NOMO-1 treated with dmso at 0.1 percent for 144 hours (cell line): ENCODE measurements around the gene ZNF439.
"Not testable (repeated sequence)": the region's sequence is repeated elsewhere in the genome, so short reads cannot be mapped to it uniquely, and the experiment has no call there.

ENCODE experiments used
- DNase-seq: peaks from one replicate; lab custom pipeline; 2025; ENCODE audit not compliant: unreplicated experiment; lab: John Stamatoyannopoulos, UW

ZNF439 gene

DNA sequence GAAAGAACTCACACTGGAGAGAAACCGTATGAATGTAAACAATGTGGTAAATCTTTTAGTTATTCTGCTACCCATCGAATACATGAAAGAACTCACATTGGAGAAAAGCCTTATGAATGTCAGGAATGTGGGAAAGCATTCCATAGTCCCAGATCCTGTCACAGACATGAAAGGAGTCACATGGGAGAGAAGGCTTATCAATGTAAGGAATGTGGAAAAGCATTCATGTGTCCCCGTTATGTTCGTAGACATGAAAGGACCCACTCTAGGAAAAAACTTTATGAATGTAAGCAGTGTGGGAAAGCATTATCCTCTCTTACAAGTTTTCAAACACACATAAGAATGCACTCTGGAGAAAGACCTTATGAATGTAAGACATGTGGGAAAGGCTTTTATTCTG, 19.2 kb downstream of the ZNF439 start:
- DNase-seq = not testable (repeated sequence)

DNA sequence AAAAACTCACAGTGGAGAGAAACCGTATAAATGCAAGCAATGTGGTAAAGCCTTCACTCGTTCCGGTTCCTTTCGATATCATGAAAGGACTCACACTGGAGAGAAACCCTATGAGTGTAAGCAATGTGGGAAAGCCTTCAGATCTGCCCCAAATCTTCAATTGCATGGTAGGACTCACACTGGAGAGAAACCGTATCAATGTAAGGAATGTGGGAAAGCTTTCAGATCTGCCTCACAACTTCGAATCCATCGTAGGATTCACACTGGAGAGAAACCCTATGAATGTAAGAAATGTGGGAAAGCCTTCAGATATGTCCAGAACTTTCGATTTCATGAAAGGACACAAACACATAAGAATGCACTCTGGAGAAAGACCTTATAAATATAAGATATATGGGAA, 19.7 kb downstream of the ZNF439 start:
- no peak for DNase-seq

DNA sequence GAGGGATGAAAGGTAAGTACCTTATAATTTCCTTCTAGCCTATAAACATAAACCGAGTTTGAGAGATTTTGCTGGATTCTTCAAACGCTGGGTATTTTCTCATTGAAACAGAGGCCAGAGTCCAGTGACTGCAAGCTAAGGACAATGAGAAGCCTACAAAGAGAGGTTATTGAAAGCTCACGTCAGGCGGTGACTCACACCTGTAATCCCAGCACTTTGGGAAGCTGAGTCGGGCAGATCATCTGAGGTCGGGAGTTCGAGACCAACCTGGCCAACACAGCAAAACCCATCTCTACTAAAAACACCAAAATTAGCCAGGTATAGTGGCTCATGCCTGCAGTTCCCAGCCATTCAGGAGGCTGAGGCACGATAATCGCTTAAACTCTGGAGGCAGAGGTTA, 24.1 kb downstream of the ZNF439 start:
- no peak for DNase-seq

DNA sequence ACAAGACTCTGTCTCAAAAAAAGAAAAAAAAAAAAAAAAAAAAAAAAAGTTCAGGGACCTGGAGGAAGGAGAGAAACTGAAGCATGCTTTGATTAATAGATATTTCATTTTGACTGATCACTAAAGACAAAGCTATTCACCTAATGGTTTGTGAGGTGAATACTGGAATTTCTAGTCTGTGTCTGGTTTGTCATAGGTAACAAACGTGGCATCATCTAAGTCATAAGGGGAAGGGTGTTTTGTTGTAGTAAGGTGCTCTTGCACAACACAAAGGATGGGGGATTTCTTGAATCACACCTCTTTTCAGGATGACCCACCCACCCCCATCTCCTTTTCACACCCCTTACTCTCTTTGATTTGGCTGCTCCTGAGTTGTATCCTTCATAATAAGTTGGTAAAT, 25.2 kb downstream of the ZNF439 start:
- DNase-seq = no peak

DNA sequence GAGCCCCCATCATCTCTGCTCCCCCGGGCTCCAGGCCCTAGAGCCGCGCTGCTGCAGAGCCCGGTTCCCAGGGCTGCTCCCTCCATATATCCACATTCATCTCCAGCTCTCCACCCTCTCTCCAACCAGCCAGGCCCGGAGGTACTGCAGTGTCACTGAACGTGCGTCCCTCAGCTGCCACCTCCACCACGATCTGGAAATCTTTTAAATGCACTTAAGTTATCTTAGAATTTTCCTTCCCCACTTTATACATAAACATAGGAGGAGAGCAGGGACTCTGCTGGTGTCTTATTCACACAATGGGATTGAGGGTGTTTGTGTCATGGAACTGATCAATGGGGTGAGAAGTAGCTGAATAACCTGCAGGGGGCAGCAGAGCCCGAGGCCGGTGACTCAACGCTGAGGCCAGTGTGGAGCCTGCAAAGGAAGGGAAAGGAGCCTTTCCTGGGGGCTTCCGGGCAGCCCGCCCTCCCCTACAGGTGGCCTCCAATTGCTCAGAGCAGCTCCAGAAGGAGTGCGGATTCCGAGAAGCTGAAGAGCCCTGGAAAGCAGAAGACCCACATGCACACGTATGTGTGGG, 31.3 kb downstream of the ZNF439 start:
- DNase-seq = not testable (repeated sequence)

DNA sequence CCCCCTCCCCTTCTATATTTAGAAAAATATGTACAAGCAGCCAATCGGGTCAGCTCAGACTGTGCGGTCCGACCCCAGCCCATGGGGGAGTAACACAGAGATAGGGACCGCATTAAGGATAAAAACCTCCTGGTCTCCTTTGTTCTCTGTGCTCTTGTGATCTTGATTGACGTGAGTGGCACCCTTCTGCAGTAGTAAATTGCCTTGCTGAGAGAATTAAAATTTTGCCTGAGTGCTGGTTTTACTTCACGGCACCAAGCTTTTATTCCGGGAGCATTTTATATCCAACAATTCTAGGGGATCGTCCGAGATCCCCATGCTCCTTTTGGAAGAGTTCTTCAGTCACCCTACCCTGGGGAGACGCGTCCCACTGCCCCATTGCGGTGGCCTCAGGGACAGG, 32.1 kb downstream of the ZNF439 start:
- no peak for DNase-seq

DNA sequence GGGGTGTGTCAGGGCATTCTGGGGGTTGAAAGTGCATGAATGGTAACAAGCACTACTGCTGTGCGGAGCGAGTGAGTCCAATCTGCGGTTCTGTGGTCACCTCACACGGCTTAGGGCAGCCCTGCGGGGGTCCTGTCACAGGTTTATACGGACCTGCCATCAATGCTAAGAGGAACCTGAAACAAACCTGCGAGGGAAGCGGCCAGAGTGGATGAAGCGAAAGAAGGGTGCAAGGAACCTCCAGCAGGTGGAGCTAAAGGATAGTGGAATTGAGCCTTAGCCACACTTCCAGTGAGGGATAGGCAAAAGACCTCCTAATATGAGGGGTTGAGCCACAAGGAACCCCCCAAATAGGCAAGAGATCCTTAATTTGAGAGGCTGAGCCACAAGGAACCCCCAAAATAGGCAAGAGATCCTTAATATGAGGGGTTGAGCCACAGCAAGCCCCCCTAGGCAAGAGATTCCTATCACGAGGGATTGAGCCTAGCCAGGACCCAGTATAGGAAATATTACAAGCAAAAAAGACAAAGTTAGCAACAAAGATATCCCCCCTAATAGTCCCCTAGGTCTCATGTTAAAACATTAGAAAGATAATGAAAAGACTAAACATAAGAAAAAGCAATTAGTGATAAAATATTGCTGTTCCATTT, 32.8 kb downstream of the ZNF439 start:
- peak; percentile 62 for DNase-seq

DNA sequence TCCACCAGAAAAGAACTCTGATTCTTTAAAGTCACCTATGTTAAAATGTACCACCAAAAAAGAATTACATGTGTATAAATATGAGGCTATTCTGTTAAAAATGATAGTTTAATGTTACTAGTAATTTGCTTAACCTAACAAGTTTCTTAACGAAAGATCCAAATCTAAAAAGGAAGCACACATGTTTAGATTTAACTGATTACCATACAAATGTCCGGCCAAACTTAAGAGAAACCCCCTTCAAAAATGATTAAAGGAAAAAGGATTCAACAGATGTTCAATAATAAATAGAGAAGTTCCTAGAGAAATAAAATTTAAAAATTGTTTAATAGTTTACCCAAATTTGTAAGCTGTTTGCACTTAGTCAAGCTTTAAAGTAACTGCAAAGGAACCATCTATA, 34.1 kb downstream of the ZNF439 start:
- no peak for DNase-seq

DNA sequence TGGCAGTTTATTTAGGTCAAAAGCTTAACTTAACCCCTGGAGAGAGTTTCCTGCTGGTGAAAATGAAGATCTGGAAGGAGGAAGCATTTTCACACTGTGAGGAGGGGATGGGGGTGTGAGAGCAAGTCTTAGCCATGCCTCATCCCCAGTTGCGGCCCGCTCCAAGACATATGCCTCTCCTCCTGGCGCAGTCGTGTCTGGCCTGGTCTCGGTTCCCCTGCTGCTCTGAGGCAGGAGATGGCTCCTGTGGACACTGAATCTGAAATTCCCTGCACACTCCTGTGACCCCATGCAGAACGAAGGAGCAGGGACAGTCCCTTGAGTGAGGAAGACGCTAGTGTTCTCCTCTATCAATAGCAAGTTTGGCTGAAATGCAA, 38.7 kb downstream of the ZNF439 start:
- no peak for DNase-seq

DNA sequence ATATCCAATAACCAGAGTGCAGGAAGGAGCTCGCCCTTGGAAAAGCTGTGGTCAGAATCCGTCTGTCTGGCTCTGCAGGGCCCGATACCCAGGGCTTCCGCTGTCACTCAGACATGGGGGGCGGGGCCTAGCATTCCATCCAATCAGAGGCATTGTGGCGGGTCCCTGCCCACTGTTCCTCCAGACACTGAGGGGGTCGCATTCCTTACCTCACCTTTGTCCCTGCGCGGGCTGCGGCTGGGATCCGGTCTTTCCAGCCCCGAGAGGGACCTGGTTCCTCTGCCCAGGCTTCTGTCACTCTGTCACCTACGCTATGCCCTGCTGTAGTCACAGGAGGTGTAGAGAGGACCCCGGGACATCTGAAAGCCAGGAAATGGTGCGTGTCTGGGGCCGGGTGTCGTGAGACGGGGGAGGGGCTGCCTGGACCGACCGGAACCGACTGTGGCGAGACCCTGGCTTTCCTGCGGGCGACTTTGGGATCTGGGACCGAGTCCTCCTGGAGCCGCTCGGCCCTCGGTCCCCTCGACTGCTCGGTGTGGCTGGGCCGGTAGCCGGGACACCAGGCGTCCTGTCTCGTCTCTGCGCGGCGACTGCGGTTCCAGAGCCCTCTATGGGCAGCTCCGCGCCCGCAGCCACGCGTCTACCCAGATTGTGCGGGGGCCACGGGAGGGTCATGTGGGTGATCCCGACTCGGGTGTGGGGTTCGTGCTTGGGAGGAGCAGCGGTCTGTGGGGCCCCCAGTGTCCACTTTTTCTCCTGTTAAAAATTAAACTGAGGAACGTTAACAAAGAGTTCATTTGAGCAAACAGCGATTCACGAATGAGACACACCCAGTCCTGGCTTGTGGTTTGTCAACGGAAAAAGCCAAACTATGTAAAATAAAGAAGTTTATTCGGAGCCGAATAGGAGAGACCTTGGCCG, 39.3 kb downstream of the ZNF439 start, which contains the start of gene ZNF69:
ZNF69 (plus strand) TSS at position 172 of the 921 bp plus-strand sequence; CDS start at position 314, 142 bp downstream.
- peak; percentile 74 for DNase-seq

DNA sequence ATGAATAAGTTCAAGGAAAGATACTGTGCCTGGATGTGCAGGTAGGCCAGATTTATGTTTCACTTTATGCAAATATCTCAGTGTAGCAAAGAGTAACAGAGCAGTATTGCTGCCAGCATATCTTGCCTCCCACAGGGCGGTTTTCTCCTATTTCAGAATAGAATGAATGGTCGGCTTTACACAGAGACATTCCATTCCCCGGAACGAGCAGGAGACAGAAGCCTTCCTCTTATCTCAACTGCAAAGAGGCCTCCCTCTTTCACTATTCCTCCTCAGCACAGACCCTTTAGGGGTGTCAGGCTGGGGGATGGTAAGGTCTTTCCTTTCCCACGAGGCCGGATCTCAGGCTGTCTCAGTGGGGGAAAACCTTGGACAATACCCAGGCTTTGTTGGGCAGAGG, 41.4 kb downstream of the ZNF439 start:
- DNase-seq = not testable (repeated sequence)

DNA sequence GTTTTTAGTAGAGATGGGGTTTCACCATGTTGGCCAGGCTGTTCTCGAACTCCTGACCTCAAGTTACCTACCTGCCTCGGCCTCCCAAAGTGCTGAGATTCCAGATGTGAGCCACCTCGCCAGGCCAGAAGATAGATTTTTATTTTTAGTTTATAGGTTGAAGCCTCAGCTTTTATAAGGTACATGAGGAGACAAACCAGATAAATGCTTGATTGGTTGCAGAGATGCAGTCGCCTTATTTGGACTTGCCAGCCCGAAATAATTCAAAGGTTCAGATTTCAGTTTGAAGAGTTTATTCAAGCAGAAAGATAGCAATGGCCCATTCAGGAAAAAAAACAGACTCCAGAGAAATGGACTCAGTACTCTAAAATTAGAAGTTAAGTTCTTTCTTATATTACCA, 42.1 kb downstream of the ZNF439 start:
- DNase-seq = no peak

DNA sequence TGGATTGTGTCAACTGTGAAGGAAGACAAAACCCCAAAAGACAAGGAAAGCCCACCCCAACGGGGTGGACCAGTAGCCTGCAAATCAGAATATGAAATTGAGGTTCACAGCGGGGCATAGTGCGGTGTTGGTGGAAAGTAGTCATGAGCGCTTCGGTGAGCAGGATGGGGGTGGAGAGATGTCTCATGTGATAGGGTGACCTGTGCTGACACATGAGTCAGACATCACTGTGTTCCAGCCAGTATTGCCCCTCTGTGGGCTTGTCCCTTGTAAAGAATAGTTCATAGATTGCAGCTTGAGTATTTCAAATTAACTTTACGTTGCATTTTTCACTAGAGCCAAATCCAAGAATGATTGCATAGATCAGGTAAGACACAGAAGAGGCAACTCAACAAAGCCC, 46.3 kb downstream of the ZNF439 start:
- no peak for DNase-seq

DNA sequence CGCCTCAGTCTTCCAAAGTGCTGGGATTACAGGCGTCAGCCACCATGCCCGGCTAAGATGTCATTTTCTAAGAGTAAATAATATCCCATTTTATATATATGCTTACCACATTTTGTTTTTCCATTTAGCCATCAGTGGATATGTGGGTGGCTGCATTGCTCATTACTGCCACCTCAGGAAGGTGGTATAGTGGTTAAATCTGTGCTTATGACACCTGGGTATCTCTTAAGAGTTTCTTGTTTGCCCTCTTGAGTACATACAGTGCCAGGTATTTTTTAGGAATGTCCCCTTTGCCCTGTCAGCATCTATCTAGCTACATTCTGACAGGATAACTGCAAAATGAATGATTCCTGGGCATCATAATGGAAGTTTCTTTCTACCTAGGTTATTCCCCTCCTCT, 53.7 kb downstream of the ZNF439 start:
- DNase-seq = no peak

DNA sequence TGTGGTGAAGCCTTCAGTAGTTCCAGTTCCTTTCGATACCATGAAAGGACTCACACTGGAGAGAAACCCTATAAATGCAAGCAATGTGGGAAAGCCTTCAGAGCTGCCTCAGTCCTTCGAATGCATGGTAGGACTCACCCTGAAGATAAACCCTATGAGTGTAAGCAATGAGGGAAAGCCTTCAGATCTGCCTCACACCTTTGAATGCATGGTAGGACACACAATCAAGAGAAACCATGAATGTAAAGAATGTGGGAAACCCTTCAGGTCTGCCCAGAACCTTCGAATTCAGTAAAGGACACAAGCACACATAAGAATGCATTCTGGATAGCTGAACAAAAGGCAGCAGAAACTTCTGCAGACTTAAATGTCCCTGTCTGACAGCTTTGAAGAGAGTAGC, 57.4 kb downstream of the ZNF439 start:
- no peak for DNase-seq

DNA sequence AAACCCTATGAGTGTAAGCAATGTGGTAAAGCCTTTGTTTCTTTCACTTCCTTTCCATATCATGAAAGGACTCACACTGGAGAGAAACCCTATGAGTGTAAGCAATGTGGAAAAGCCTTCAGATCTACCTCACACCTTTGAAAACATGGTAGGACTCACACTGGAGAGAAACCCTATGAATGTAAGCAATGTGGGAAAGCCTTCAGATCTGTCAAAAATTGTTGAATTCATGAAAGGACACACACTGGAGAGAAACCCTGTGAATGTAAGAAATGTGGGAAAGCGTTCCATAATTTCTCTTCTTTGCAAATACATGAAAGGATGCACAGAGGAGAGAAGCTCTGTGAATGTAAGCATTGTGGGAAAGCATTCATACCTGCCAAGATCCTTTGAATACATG, 63.4 kb downstream of the ZNF439 start:
- not testable (repeated sequence) for DNase-seq

DNA sequence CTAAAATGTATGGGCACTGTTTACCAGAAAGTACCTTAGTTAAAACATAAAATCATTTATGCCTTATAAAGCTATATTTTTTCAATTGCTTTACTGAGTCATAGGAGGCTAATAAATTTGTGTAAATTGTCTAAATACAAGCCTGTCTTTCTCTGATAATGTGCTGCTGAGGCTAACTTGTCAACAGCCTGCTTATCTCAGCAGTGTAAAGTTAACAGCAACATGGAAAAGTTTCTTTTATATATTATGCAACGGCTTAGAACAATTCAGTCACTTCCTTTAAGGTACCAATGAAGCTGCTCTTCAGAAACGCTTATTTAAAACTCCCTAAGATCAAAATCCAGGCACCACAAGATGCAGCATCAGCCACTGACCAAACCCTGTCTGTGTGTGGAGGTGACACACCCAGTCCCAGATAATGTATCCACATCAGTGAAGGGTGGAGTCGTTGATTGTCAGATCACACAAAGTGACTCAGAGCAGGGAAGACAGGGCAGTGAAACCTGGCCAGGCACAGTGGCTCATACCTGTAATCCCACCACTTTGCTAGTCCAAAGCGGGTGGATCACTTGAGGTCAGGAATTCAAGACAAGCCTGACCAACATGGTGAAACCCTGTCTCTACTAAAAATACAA, 66.0 kb downstream of the ZNF439 start:
- DNase-seq = not testable (repeated sequence)
